AG10803 (cell line): Measurements from ENCODE around the gene GBX1.

Experiments
- DNase-seq: peaks from one replicate; pipeline ENCODE4 v3.0.0; 2010; ENCODE audit warnings: low read depth
- H3K4me3 ChIP-seq: 2 replicates; pipeline ENCODE4 v1.5.1; 2011; ENCODE audit warnings: mild to moderate bottlenecking, low read length, control low read depth
- TF ChIP-seq, protein P1 (sequence below): conservative IDR thresholded peaks from 2 replicates; pipeline ENCODE4 v1.5.1; 2011; ENCODE audit warnings: mild to moderate bottlenecking, low read length, control low read depth, inconsistent platforms

GBX1 gene

DNA sequence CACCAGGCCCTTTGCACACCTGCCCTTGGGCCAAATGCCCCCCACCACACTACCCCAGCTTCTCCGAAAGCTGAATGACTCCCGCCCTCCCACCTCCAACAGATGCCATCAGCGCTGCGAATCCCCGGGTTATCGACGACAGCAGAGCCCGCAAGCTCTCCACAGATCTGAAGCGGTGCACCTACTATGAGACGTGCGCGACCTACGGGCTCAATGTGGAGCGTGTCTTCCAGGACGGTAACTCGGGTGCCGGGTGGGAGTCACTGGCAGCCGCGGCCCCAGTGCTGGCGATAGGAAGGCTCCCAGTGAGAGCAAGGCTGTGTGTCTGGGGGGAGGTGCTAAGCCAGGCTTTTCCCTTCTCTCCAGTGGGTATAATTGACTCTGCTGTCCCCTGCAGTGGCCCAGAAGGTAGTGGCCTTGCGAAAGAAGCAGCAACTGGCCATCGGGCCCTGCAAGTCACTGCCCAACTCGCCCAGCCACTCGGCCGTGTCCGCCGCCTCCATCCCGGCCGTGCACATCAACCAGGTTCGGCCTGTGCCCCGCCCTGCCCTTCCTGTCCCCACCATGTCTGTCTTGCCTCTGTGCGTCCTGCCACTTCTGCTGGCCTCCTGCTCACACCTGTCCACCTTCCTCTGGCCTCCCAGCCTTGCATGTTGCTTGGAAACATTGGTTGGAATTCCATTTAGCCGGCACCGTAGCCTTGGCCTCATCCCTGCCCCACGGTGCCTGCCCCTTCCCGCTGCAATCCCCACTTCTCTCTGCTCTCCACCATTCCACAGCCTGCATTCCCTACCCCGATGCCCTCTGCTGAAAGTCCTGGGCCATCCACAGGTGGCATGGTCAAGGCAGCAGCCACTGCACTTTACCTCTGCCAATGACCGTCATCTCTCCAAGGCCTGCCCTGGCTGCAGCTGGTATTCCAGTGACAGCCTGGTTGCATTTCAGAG is 49.1 kb downstream of the GBX1 start:
- H3K4me3 ChIP-seq: no peak overlapping the region
- TF ChIP-seq, protein P1, sequence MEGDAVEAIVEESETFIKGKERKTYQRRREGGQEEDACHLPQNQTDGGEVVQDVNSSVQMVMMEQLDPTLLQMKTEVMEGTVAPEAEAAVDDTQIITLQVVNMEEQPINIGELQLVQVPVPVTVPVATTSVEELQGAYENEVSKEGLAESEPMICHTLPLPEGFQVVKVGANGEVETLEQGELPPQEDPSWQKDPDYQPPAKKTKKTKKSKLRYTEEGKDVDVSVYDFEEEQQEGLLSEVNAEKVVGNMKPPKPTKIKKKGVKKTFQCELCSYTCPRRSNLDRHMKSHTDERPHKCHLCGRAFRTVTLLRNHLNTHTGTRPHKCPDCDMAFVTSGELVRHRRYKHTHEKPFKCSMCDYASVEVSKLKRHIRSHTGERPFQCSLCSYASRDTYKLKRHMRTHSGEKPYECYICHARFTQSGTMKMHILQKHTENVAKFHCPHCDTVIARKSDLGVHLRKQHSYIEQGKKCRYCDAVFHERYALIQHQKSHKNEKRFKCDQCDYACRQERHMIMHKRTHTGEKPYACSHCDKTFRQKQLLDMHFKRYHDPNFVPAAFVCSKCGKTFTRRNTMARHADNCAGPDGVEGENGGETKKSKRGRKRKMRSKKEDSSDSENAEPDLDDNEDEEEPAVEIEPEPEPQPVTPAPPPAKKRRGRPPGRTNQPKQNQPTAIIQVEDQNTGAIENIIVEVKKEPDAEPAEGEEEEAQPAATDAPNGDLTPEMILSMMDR: no peak
- DNase-seq: no peak

DNA sequence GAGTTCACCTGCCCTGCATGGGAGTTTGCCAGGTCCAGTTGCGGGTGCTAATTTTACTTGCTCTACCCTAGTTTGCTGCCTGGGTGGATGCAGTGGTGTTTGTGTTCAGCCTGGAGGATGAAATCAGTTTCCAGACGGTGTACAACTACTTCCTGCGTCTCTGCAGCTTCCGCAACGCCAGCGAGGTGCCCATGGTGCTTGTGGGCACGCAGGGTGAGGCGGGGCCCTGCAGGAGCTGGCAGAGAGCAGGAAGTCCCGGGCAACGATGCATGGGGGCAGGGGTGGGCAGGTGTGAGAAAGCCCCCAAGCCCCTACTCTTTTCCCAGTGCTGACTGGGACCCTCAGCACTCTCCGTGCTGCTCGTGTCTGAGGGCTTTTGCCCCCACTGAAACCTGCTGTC is 49.9 kb downstream of the GBX1 start:
- H3K4me3 ChIP-seq: no peak overlapping the region
- TF ChIP-seq, protein P1: no peak
- no peak for DNase-seq

DNA sequence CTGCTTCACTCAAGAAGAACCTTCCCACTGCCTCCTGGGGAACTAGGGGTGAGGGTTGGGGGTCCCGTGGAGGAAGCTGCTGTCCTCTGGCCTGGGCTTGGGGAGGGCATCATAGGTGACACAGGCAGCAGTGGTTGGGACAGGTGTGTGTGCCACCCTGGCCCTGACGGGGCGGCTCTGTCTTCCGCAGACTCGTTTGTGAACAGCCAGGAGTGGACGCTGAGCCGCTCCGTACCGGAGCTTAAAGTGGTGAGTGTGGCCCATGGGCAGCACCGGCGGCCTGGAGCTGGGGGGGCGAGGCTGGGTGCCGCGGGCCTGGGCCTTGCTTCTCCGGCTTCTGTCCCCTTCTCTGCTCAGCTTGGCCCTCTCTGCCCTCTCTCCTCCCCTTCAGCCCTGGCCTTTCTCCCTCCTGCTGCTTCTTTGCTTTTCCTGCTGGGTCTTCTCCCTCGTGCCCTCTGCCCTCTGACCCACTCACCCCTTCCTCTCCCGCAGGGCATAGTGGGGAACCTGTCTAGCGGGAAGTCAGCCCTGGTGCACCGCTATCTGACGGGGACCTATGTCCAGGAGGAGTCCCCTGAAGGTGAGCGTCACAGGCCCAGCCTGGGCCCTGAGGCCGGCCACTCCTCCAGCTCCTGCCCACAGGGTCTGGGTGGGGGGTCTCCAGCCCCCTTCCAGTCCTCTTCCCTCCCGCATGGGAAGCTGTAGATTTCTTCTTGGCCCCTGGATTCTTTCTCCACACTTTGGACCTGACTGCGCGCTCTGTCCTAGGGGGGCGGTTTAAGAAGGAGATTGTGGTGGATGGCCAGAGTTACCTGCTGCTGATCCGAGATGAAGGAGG is 50.7 kb downstream of the GBX1 start:
- TF ChIP-seq, protein P1: no peak
- DNase-seq: no peak
- H3K4me3 ChIP-seq: no peak overlapping the region

DNA sequence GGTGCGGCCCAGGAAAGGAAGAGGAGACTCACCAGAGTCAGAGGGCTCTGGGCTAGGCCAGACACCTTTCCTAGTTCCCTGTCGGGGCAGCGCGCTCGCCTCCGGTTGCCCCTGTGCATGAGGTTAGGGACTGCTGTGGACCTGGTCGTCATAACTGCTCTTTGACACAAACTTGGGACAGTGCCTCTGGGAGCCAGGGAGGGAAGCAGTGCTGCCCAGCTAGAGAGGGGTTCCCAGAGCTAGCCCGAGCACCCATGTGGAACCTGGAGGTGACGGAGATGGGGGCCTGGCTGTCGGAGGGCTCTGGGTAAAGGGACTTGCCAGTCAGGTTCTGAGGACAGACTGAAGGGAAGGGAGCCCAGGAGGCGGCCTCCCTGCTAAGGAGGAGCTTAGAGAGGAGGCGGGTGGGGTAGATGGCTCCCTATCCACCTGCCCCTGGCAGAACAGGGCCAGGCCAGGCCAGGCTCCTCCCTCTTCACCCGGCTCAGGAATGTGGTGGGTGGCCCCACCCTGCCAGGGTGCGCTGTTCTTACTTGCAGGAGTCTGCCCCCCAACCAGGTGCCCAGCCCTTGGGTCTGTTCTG is 51.6 kb downstream of the GBX1 start:
- TF ChIP-seq, protein P1: no peak
- no peak for DNase-seq
- H3K4me3 ChIP-seq: no peak overlapping the region

DNA sequence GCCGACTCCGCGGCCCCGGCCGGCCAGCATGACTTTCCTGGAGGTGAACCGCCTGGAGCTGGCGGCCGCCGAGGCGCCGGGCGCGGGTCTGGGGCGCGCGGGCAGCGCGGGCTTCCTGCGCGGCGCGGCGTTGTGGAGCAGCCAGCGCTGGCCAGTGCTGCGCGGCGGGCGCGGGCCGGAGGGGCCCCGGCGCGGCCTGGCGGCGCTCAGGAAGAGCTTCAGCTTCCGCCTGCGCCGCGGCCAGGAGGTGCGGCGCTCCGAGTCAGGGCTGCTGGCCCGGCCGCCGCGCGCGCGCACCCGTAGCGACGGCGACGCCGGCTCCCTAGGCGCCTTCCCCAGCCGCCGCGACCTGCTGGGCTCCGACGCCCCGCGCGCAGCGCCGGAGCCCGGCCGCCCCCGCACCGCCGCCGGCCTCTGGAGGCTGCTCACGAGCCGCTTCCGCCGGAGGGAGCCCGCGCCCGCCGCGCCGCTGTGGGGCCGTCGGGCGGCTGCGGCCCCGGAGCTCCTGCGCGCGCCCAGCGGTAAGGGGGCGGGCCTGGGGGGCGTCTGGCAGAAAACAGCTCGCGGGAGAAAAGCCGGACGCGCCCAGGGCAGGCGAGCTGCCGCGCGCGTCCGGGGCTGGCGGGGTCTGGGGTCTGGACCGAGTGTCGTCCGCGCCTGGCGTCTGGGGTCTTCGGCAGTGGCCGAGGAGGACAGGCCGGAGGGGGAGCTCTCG is 52.2 kb downstream of the GBX1 start:
- no peak overlapping the region for H3K4me3 ChIP-seq
- peak; percentile 28 for DNase-seq
- TF ChIP-seq, protein P1: no peak

GRCh38 chr7:151114151-151115090 is 53.1 kb downstream of the GBX1 start:
- no peak for DNase-seq
- TF ChIP-seq, protein P1: no peak
- H3K4me3 ChIP-seq: no peak overlapping the region
